Stimulated activated CD8-positive, alpha-beta memory T cell treated with anti-CD3 and anti-CD28 coated beads, Interleukin-2, amount 100 ng/mL, for 48 hours (primary cell): Measurements from ENCODE around the gene ZDHHC18.
A peak's percentile ranks its signal among the peaks of the same experiment; 100 is the strongest.
"Not testable (repeated sequence)": the region's sequence is repeated elsewhere in the genome, so short reads cannot be mapped to it uniquely, and the experiment has no call there.

Experiments
- DNase-seq, 2 donors: peaks; one replicate each; pipeline ENCODE4 v3.0.0-alpha.2; 2020; ENCODE audit warnings: low read depth in 2 of 2

Gene ZDHHC18

DNA sequence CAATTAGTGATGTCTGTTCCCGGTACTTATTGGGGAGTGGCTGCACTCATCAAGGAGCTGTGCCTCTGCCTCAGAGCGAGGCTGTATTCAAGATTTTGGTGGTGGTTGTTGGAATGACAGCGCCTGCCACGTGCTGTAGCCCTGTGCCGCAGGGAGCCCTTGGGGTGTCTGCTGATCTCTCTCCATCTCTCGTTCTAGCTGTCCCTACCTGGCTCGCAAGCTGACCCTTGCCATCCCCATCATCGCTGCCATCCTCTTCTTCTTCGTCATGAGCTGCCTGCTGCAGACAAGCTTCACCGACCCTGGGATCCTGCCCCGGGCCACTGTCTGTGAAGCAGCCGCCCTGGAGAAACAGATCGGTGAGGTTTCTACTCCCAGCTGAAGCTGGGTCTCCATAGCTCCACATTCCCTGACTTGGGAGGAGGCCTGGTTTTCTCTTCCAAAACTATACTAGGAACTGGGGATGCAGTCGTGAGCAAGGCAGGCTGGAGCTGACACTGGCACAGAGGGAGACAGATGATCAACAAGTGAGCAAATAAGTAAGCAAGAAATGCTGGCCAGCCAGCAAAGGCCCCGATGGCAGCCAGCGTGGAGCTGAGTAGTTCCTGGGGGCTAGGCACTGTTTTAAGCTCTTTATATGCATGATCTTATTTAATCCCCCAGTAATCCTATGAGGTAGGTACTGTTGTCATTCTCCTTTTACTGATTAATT, 5.9 kb downstream of the ZDHHC18 start:
- no peak for DNase-seq

DNA sequence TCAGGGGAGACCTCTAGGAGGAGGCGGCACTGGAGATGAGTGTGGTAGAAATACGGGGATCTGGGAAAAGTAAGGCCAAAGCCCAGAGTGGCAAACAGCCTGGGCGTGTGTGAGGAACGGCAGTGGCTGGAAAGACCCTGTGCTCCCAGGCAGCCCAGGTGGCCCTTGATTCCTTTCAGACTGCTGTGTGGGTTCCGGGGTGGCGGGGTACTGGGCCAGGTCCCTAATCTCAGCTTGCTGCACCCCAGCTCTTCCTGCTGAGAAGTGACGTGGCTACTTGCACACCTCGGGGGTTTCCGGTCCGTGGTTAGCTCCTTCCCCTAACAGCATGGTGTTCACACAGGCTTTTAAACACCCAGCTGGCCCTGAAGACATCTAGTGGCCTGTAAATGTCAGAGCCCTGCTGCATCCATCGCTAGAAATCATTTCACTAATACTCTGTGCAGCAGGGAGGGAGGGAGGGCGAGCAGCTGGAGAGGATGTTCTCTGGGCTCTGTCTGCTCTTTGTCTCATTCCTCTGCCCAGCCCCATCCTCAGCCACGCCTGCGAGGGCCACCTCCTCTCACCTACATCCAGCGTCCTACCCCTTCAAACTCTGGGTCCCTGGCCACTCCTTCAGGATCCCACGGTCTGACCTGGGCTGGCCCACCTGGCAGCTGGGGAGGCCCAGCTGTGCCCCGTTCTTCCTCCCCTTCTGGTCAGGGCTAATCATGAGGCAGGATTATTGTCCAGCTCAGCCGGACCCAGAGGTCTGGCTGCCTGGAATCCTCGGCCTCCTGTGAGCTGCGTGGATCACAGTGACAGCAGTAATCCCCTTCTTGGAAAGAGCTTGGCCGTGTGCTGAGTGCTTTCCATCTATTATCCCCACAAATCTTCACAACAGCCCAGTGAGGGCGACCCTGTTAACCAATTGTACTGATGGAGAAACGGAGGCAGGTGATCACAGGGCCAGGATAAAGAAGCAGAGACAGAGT, 7.2 kb downstream of the ZDHHC18 start:
- peak; percentile 68 to 73 for DNase-seq

DNA sequence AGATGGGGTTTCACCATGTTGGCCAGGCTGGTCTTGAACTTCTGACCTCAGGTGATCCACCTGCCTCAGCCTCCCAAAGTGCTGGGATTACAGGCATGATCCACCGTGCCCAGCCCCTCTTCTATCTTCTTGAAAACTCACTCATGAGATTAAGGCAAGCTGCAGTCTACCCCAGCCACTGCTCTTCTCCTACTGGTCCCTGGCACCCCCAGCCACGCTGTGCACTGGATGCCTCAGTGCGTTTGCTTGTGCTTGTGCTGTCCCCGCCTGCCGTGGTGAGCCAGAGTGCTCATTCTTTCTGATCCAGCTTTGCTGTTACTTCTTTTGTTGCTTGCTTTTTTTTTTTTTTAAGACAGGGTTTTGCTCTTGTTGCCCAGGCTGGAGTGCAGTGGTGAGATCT, 11.2 kb downstream of the ZDHHC18 start:
- not testable (repeated sequence) for DNase-seq

DNA sequence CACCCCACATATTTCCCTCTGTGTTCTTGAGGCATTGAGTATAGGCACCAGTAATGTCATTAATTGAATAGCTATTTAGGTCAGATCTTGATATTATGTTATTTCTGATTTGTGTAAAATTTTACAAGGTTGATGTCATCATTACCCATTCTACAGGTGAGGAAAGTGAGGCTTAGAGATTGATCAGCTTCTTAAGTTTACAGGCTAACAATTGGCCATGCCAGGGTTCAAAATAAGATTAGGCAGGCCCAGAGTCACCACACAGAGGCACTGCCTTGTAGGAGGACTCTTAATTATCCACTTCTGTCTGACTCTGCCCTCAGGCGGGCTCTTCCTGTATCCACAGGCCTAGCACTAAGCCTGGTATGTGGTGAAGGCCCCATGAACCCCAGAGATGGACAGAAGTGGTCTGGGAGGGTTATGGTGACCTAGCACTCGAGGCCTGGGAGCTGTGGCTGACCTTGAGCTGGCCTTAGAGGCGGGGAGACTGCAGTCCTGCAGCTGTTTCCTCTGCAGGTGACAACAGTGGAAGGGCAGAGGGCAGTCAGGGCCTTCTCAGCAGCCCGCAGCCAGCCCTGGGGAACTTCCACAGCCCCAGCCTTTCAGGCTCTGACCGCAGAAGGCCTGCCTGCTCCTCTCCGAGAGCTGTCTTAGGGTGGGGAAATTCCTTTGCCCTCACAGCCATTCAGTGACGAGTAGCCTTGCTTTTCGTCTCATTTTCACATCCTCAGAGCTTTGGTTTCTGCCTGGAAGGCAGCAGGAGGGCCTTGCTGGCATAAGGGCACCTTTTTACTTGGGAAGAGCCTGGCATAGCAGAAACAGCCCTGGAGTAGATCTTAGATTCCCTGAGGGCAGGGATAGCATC, 12.2 kb downstream of the ZDHHC18 start:
- DNase-seq, result peak in 1 of 2 donors; percentile 38

DNA sequence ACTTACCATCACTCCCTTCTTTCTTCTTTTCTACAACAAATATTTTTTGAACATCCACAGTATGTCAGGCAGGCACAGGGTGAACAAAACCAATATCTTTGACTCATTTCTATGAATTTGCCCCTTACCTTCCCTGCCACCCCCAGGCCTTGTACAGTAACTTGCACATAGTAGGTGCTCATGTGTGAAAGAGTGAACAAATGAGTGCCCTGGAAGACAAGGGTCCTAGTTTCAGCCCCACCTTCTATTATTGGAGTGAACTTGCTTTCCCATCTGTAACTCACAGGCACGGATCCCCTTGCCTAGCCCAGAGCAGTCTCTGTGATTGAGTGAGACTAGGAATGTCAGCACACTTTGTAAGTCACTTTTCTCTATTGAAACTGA, 12.8 kb downstream of the ZDHHC18 start:
- no peak for DNase-seq

DNA sequence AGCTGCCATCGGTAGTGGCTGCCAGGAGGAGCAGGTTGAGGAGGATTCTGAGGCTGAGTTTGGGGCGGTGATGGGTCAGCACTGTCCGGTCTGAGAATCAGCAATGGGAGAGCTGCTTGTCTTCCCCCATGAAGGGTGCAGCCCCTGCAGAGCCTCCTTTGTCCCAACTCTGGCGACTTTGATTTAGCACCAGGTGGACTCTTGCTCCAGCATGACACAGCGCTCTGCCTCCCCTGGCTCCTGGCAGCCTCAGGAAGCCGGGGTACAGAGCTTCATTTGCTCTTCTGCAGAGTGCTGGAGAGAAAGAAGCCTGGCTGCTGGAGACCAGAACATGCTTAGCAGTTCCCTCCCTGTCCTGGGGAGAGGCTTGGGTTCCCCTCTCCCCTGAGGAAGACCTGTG, 13.3 kb downstream of the ZDHHC18 start:
- DNase-seq, result no peak

DNA sequence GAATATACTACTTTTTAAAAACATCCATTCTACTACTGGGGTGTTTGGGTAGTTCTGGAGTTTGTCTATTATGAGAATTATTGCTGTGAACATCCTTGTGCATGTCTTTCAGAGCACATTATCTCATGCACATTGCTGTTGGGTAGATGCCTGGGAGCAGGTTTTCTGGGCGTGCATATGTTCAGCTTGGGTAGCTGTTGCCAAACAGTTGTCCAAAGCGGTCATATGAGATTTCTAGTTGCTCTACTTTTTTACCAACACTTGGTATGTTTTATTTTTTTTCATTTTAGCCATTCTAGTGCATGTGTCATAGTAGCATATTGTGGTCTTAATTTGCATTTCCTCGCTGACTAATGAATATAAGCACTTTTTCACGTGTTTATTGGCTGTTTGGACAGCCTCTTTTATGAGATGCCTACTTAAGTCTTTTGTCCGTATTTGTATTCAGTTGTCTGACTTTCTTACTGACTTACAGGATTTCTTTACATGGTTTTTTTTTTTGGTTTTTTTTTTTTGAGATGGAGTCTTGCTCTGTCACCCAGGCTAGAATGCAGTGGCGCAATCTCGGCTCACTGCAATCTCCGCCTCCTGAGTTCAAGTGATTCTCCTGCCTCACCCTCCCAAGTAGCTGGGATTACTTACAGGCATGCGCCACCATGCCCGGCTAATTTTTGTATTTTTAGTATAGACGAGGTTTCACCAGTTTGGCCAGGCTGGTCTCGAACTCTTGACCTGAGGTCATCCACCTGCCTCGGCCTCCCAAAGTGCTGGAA, 18.1 kb downstream of the ZDHHC18 start:
- no peak for DNase-seq

DNA sequence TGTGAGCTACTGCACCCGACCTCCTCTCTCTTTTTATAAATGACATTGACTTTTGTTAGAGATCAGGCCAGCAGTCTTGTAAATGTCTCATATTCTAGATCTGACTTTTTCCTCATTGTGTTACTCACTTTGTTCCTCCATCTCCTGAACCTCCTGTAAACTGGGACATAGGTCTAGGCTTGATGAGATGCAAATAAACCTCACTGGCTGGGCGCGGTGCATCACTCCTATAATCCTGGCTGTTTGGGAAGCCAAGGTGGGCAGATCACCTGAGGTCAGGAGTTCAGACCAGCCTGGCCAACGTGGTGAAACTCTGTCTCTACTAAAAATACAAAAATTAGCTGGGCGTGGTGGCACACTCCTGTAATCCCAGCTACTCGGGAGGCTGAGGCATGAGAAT, 21.3 kb downstream of the ZDHHC18 start:
- DNase-seq, result not testable (repeated sequence)

DNA sequence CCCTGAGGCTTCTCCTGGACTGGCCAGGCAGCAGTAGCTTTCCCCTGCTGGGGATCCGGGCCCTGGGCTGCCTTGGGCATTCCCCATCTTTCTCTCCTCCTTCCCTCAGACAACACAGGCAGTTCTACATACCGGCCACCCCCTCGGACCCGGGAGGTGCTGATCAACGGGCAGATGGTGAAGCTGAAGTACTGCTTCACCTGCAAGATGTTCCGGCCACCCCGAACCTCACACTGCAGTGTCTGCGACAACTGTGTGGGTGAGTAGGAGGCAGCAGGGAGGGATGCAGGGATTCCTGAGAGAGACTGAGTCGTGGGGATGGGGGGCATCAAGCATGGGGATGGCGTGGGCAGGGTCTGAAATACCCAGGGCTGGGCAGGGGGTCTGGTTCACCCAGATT, 22.0 kb downstream of the ZDHHC18 start:
- DNase-seq, result no peak

DNA sequence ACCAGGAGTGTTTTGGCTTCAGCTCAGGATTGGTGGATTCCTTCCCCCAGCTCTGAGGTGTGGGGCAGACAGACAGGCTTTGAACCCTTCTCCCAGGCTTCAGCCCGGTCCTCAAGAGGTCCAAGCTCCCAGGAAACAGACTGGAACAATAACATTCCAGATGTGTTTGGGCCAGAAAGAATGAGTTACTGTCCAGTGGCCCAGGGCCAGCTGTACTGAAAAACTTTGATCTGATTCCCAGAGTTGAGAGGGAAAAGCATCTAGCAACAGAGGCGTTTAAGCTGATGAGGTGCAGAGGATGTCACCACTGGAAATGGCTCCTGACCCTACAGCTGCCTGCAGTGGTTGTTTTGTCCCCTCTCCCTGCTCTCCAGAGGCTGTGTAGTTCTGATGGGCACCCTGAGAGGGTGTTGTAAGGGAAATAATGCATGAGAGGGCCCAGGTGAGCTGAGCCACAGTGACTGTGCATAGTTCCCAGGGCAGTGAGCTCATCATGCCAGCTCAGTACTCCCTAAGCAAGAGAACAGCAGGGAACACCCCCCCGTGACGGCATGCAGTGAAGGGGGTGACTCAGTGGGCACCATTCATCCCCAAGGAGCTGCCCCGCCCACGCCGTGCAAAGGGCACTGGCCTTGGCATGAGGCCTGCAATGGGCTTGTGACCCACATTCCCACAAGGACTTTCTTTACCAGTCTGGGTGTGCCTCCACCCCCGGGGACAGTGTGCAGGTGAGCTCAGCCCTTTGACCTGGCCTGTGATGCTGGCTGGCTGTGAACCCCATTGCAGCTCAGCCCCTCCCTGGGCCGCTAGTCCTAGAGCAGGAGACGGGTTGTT, 22.7 kb downstream of the ZDHHC18 start:
- DNase-seq, result no peak

DNA sequence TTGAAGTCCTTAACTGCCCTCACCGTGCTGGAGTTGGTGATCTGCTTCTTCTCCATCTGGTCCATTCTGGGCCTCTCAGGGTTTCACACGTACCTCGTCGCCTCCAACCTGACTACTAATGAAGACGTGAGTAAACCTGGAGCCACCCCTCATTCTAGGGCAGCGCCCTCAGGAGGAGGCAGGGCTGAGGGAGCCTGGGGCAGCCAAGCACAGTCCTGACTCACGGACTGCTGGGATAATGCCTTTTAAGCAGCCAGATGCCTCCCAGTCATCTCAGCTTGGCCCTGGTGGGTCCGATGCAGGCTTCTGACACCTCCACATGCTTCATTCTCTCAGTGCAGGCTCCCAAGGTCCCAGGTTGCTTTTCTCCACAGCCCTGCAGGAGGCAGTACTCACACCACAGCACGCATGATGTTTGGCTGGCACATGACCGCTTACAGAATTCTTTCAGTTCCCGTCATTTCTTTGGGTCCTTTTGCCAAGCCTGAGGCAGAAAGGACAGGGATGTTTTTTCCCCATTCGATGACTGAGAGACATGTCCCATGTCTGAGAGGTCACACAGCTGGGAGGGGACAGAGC, 24.7 kb downstream of the ZDHHC18 start:
- no peak for DNase-seq

DNA sequence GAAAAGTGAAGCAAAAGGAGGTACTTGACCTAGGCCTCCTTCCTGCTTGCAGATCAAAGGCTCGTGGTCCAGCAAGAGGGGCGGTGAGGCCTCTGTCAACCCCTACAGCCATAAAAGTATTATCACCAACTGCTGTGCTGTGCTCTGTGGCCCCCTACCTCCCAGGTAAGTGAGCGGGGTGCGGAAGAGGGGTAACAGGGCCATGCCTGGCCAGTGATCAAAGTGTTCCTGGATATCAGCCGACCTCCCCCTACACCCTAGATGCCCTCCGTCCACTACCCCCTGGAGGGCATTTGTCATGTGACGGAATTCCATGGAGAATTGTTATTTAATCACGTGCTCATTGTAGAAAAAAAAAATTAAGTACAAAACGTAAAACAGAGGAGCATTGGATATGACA, 26.2 kb downstream of the ZDHHC18 start:
- DNase-seq, result no peak

DNA sequence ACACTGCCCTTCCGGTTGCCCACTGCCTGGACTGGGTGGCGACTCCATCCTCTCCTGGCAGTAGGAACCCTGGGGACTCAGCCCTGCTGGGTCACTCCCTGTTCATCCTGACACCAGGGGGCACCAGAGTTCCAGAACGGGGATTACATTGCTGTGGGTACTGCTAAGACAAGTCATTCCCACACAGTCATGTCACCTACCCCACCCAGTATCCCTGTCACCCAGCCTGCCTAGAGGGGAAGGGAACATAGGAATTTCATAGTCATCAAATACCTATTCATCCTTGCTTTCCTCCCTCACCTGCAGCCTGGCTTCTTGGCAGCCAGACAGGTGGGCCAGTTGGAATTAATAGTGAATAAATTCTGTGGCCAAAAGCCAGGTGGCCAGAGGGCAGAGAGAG, 26.7 kb downstream of the ZDHHC18 start:
- peak; percentile 66 to 75 for DNase-seq

DNA sequence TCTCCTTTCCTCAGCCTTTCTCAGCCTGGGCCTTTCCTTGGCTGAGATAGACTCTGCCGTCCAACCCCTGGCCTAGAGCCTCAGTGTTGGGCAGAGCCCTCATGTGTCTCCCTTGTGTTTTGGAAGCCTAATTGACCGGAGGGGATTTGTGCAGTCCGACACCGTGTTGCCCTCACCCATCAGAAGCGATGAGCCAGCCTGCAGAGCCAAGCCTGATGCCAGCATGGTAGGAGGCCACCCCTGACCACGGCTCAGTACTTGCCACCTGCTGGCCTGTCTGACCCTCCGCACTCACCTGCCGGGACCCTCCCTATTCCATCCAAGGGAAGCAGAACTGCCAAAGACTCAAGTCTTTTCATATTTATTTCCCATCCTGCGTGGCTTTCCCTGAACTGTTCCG, 27.1 kb downstream of the ZDHHC18 start:
- DNase-seq, result no peak

DNA sequence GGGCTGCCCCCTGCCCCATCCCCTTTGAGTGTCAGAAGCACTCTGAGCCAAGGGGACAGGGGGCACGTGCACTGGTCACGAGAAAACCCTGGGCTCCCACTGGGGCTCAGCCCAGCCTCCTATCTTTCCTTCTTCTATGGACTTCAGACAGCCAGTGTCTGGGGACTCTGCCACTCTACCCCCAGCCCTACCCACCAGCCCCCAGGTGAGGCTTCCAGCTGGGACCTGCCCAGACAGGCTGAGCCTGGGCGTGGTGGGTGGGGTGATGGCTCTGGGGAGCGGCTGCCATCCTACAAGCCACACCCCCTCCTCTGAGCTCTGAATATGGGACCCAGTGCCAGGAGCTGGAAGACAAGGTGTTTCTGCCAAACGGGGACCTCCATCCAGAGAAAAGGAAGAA, 28.4 kb downstream of the ZDHHC18 start:
- no peak for DNase-seq

DNA sequence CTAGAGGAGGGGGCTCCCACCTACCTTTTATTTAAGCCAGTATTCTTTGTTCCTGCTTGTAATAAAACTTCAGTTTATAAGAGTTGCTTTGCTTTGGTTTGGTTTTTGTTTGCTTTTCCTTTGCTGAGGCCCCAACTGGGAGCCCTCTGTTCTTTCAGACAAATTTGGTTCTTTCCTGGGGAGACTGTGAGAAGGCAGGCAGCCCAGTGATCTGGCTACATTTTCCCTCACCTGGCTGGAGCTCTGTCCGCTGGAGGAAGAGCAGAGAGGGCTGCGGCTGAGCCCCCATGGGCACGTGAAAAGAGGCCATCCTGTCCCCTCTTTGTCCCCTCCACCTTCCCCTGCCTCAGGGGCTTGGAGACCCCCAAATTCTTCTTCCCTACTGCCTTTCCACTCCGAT, 29.1 kb downstream of the ZDHHC18 start:
- DNase-seq, result no peak

DNA sequence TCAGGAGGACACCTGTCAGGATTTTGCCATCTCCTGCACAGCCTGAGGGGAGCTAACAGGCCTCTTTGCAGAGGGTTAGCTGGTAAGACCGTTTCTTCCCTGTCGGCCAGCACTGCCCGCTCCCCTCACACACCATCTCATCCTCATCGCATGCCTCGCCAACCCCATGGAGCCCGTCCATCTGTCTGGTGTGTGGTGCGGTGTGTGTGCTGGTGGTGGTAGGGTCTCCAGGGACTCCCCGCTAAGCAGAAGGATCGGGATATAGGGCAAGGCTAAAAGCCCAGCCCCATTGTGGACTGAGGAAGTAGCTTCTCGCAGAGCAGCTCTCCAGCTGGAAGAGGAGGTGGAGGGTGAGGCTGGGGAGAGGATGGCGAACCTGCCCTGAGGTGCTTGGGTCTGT, 29.7 kb downstream of the ZDHHC18 start:
- no peak for DNase-seq

DNA sequence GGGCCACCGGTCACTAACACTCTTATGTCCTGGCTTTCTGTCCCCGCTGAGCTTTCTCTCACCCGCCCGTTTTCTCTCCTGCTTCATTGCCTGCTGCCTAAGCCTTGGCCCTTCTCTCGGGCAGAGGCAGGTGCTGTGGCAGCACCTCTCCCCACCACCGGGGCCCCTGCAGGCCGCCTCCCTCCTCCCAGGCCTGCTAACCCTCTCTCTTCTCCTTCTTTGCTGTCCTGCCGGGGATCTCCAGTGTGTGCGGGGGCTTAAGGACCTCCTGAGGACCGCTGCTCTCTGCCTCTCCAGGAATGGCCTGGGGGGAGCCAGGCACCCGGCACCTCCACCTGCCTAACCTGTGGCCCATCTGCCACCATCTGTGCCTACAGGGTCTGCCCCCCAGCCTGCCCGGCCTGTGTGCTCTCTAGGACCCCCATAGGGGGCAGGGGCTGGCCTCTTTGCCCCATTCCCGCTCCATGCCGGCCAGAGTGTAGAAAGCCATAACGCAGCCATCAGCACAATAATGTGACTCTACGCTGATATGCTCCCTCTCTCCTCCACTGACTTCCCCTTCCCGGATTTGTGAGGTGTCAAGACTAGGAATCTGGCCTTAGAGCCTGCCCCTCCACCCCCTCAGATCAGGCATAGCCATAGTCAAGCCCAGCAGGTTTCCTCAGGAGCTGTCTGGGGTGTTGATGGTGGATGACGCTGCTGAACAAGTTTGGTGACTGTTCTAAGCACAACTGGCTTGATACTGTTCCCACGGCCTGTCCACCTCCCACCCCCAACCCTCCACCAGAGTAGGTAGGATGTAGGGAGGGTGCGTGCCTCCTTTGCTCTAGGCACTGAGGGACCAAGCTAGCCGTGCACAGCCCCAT, 30.3 kb downstream of the ZDHHC18 start:
- no peak for DNase-seq

DNA sequence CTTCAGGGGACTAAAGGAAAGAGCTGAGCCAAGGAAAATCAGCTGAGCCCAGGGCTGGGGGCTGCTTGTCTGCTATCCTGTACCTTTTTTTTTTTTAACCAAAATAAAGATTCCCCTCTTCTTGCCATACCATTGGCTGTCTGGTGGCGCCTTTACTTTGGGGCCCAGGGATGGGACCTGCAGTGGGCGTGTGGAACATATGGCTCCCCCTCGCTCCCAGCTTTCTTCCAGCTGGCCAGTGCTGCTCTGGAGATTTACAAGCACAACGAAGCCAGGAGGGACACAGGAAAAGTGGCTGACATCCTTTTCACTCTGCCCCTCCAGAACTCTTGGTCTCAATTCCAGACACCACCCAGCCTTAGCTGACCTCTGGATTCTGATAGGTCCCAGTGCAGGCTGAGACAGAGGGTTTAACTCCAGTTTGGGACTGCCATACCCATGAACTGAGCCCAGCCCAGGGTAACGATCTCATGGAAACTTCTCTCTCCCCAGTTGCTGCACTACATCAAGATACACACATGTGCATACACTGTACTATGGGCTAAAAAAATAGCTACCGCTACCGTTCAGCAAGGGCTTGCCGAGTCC, 31.1 kb downstream of the ZDHHC18 start:
- no peak for DNase-seq
